ENCODE data around the gene SPINK2. TPM values are rescaled to one million over a fixed set of nuclear protein-coding genes. Genes with fewer than 3 reads are reported as not detected.

Gene SPINK2
- total RNA-seq, 1 experiment from 2014 or later: not detected

DNA sequence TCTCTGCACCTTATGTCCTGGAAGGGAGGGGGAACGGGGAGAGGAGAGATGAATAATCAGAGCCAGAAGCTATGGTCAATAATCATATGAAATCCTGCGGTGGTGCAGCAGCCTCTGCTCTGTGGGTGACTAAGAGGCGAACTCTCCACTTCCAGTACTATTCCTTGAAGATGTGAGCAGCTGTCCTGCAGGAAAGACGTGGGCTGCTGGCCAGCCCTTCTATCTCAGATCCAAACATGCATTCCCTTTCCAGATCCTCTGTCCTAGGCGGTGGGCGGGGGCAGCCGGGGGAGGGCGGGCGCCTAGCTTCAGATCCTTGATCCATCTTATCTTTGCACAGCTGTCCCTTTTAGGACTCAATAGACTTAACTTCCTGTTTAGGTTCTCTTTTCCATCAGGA is 34.5 kb downstream of the SPINK2 start:
- no peak overlapping the region for H3K4me3 ChIP-seq (ENCODE audit: low read depth in 2 of 2, low read length in 2 of 2)
- no peaks in the 10 kb centered on the region for H3K9me3 ChIP-seq (ENCODE audit: control insufficient read depth, insufficient read depth, low read depth, low read length)
- ChIA-PET POLR2A (interaction anchor here (0.6 kb wide), 1 partner anchor 259 kb away, joined by 8 read pairs; no protein-coding TSS in a partner anchor), CTCF (no interaction called here)
- no peaks in the 10 kb centered on the region for H3K4me1 ChIP-seq (ENCODE audit: control insufficient read depth, insufficient read depth, low read length)
- in situ Hi-C loops (cut with HindIII; ENCODE audit: low pct_unique_long_range_greater_than_20kb, low sequenced_read_pairs): no loop called here
- no peak for ATAC-seq
- H3K36me3 ChIP-seq (ENCODE audit: control insufficient read depth, insufficient read depth, low read length): no peaks in the 10 kb centered on the region
- no TSS peak for BruUV-seq (replicated peaks)
- no peak for DNase-seq (ENCODE audit: low read depth, low spot score)
- intact Hi-C loops (cut with micrococcal nuclease; ENCODE audit: unreplicated experiment): no loop called here
- TF ChIP-seq, protein P1, sequence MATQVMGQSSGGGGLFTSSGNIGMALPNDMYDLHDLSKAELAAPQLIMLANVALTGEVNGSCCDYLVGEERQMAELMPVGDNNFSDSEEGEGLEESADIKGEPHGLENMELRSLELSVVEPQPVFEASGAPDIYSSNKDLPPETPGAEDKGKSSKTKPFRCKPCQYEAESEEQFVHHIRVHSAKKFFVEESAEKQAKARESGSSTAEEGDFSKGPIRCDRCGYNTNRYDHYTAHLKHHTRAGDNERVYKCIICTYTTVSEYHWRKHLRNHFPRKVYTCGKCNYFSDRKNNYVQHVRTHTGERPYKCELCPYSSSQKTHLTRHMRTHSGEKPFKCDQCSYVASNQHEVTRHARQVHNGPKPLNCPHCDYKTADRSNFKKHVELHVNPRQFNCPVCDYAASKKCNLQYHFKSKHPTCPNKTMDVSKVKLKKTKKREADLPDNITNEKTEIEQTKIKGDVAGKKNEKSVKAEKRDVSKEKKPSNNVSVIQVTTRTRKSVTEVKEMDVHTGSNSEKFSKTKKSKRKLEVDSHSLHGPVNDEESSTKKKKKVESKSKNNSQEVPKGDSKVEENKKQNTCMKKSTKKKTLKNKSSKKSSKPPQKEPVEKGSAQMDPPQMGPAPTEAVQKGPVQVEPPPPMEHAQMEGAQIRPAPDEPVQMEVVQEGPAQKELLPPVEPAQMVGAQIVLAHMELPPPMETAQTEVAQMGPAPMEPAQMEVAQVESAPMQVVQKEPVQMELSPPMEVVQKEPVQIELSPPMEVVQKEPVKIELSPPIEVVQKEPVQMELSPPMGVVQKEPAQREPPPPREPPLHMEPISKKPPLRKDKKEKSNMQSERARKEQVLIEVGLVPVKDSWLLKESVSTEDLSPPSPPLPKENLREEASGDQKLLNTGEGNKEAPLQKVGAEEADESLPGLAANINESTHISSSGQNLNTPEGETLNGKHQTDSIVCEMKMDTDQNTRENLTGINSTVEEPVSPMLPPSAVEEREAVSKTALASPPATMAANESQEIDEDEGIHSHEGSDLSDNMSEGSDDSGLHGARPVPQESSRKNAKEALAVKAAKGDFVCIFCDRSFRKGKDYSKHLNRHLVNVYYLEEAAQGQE (IDR thresholded peaks at IDR 0.05; ENCODE audit: insufficient read depth in 1 of 2, low read depth in 2 of 2, low read length in 1 of 2): no peak
- TF ChIP-seq TCF7L2 (IDR thresholded peaks at IDR 0.05; ENCODE audit: low read depth, low read length) (no peak), POLR2AphosphoS5 (IDR thresholded peaks at IDR 0.05; ENCODE audit: low read depth, low read length) (no peak), SIN3A (IDR thresholded peaks at IDR 0.05; ENCODE audit: borderline replicate concordance, insufficient read depth, low read depth, low read length) (no peak)
- TF ChIP-seq, protein P2, sequence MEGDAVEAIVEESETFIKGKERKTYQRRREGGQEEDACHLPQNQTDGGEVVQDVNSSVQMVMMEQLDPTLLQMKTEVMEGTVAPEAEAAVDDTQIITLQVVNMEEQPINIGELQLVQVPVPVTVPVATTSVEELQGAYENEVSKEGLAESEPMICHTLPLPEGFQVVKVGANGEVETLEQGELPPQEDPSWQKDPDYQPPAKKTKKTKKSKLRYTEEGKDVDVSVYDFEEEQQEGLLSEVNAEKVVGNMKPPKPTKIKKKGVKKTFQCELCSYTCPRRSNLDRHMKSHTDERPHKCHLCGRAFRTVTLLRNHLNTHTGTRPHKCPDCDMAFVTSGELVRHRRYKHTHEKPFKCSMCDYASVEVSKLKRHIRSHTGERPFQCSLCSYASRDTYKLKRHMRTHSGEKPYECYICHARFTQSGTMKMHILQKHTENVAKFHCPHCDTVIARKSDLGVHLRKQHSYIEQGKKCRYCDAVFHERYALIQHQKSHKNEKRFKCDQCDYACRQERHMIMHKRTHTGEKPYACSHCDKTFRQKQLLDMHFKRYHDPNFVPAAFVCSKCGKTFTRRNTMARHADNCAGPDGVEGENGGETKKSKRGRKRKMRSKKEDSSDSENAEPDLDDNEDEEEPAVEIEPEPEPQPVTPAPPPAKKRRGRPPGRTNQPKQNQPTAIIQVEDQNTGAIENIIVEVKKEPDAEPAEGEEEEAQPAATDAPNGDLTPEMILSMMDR (IDR thresholded peaks at IDR 0.05): no peak
- no peak overlapping the region for H3K27ac ChIP-seq (ENCODE audit: low read length)
- no peaks in the 10 kb centered on the region for H3K27me3 ChIP-seq (ENCODE audit: control insufficient read depth, insufficient read depth, low read length)

DNA sequence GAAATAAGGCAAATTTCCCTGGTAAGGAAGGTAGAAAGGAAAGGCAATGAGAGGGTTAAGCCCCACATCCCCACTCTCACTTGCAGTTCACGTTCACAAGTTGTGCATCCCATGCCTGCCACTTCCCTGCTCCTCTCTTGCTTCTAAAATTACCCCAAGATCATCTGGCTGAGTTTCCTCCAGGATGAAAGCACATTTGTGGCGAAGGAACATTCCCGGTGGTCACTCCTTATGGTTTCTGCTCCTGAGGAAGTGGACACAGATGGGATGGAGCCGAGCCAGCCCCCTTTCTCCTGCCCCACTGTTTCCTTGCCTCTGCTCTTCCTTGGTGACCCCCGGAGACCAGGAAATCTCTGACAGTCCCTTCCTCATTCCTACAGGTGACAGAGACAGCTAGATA is 37.5 kb downstream of the SPINK2 start:
- Histone ChIP-seq H3K4me3 (ENCODE audit: low read depth in 2 of 2, low read length in 2 of 2) (no peak overlapping the region), H3K27ac (ENCODE audit: low read length) (no peak overlapping the region), H3K4me1 (ENCODE audit: control insufficient read depth, insufficient read depth, low read length) (no peaks in the 10 kb centered on the region), H3K27me3 (ENCODE audit: control insufficient read depth, insufficient read depth, low read length) (no peaks in the 10 kb centered on the region), H3K36me3 (ENCODE audit: control insufficient read depth, insufficient read depth, low read length) (no peaks in the 10 kb centered on the region), H3K9me3 (ENCODE audit: control insufficient read depth, insufficient read depth, low read depth, low read length) (no peaks in the 10 kb centered on the region)
- no TSS peak for BruUV-seq (replicated peaks)
- no peak for ATAC-seq
- ChIA-PET POLR2A (no interaction called here), CTCF (no interaction called here)
- TF ChIP-seq TCF7L2 (IDR thresholded peaks at IDR 0.05; ENCODE audit: low read depth, low read length): no peak
- TF ChIP-seq, protein P2 (IDR thresholded peaks at IDR 0.05): no peak
- no peak for DNase-seq (ENCODE audit: low read depth, low spot score)
- intact Hi-C loops (cut with micrococcal nuclease; ENCODE audit: unreplicated experiment): no loop called here
- in situ Hi-C loops (cut with HindIII; ENCODE audit: low pct_unique_long_range_greater_than_20kb, low sequenced_read_pairs): no loop called here

DNA sequence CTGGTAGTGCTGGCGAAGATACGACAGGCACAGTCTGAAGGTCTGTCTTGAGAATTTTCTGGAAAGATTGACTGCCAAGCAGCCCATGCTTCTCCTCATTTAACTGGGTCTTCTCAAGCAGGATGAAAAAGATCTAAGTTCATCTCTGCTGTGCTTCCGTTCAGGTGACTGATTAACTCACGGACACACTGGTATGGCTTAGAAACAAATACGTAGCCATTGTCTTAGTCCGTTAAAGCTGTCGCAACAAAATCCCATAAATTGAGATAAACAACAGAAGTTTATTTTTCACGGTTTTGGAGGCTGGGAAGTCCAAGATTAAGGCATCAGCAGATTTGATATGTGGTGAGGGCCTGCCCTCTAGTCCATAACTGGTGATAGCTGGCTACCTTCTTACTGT is 39.5 kb downstream of the SPINK2 start:
- intact Hi-C loops (cut with micrococcal nuclease; ENCODE audit: unreplicated experiment) (no loop called here), in situ Hi-C loops (cut with HindIII; ENCODE audit: low pct_unique_long_range_greater_than_20kb, low sequenced_read_pairs) (no loop called here)
- no peaks in the 10 kb centered on the region for H3K4me1 ChIP-seq (ENCODE audit: control insufficient read depth, insufficient read depth, low read length)
- ATAC-seq (no peak), DNase-seq (ENCODE audit: low read depth, low spot score) (no peak)
- H3K9me3 ChIP-seq (ENCODE audit: control insufficient read depth, insufficient read depth, low read depth, low read length): no peaks in the 10 kb centered on the region
- no peak overlapping the region for H3K4me3 ChIP-seq (ENCODE audit: low read depth in 2 of 2, low read length in 2 of 2)
- no TSS peak for BruUV-seq (replicated peaks)
- no peak overlapping the region for H3K27ac ChIP-seq (ENCODE audit: low read length)
- no peaks in the 10 kb centered on the region for H3K27me3 ChIP-seq (ENCODE audit: control insufficient read depth, insufficient read depth, low read length)
- POLR2A ChIA-PET: no interaction called here
- CTCF ChIA-PET: no interaction called here
- no peak for TF ChIP-seq TCF7L2 (IDR thresholded peaks at IDR 0.05; ENCODE audit: low read depth, low read length)
- TF ChIP-seq SIN3A (IDR thresholded peaks at IDR 0.05; ENCODE audit: borderline replicate concordance, insufficient read depth, low read depth, low read length): no peak
- TF ChIP-seq, protein P1 (IDR thresholded peaks at IDR 0.05; ENCODE audit: insufficient read depth in 1 of 2, low read depth in 2 of 2, low read length in 1 of 2): no peak
- TF ChIP-seq POLR2AphosphoS5 (IDR thresholded peaks at IDR 0.05; ENCODE audit: low read depth, low read length): no peak
- TF ChIP-seq, protein P2 (IDR thresholded peaks at IDR 0.05): no peak
- no peaks in the 10 kb centered on the region for H3K36me3 ChIP-seq (ENCODE audit: control insufficient read depth, insufficient read depth, low read length)
